GM12872 (cell line): ENCODE measurements around the gene ADGRL3.

ENCODE experiments used
- TF ChIP-seq, protein P1 (sequence below): IDR thresholded peaks from 3 replicates; pipeline ENCODE4 v1.5.1; 2011; ENCODE audit warnings: low read depth, mild to moderate bottlenecking, low read length, moderate library complexity; ENCODE audit not compliant: insufficient read depth

Gene ADGRL3

GRCh38 chr4:61517144-61517543 is 317.0 kb downstream of the ADGRL3 start:
- TF ChIP-seq, protein P1, sequence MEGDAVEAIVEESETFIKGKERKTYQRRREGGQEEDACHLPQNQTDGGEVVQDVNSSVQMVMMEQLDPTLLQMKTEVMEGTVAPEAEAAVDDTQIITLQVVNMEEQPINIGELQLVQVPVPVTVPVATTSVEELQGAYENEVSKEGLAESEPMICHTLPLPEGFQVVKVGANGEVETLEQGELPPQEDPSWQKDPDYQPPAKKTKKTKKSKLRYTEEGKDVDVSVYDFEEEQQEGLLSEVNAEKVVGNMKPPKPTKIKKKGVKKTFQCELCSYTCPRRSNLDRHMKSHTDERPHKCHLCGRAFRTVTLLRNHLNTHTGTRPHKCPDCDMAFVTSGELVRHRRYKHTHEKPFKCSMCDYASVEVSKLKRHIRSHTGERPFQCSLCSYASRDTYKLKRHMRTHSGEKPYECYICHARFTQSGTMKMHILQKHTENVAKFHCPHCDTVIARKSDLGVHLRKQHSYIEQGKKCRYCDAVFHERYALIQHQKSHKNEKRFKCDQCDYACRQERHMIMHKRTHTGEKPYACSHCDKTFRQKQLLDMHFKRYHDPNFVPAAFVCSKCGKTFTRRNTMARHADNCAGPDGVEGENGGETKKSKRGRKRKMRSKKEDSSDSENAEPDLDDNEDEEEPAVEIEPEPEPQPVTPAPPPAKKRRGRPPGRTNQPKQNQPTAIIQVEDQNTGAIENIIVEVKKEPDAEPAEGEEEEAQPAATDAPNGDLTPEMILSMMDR, result no peak

GRCh38 chr4:61520166-61520565 is 320.0 kb downstream of the ADGRL3 start:
- TF ChIP-seq, protein P1, result no peak

DNA sequence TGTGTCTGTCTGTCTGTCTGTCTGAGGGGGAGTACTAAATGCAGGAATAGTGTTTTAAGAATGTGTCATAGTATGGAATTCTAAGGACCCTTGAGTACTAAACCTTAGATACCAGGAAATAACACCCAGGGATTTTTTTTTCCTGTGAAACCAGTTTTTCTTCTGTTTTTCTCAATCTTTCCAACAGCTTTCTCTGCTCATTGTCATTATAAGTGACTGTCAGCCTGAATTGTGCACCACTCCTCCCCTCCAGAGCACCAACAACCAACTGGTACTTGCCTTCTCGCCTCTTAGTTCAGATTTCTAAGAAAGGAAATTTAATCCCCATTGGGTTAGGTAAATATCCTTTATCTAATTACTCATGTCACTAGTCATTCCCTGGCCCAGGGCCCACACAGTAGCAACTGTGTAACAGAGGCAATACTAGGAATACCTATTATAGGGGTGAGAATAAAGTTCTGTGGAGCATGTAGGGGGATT is 320.6 kb downstream of the ADGRL3 start:
- TF ChIP-seq, protein P1, result no peak

DNA sequence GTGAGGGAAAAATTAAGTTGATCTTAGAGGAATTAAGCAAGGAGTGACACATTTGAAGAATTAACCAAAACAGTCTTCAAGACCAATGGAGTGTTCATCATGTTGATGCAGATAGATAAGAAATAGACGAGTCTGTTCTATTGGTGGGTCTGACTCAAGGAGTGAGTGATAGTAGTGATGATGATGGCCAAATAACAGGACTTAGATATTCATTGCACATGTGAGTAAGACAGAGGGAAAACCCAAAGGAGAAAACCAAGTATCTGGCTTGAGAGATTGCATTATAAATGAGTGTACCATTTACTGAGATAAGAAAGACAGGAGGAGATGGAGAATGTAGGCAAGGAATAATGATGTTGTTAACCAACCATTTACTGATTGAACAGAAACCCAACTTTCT is 321.3 kb downstream of the ADGRL3 start:
- TF ChIP-seq, protein P1, result no peak

- TF ChIP-seq, protein P1, result no peak
Observed at GRCh38 chr4:61522312-61522711, 322.2 kb downstream of the ADGRL3 start.

DNA sequence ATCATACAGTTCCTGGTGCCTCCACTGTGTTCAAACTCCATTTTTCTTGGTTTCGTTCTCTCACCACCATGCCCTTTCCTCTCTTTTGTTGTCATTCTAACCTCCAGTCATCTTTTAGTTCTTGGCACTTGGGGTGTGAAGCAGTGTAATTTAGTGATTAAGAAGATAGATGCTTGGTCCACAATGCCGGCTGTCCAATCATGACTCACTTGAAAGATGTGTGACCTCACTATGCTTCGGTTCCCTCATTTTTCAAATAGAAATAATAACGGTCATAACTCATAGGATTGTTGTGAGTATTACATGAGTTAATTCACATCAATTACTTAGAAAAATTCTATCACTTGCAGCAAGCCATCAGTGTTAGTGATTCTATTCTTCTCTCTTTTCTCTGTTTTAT is 327.8 kb downstream of the ADGRL3 start:
- TF ChIP-seq, protein P1, result no peak

GRCh38 chr4:61528595-61528994 is 328.5 kb downstream of the ADGRL3 start:
- TF ChIP-seq, protein P1, result no peak
